Measurements from ENCODE around the gene DGCR2. TPM values are rescaled to one million over a fixed set of nuclear protein-coding genes. Genes with fewer than 3 reads are reported as not detected.
"Not testable (repeated sequence)": the region's sequence is repeated elsewhere in the genome, so short reads cannot be mapped to it uniquely, and the experiment has no call there.

Gene DGCR2
- total RNA-seq, 1 donor from 2014 or later, result 68.0 TPM

GRCh38 chr22:19040391-19040861, 81.8 kb downstream of the DGCR2 start:
- DNase-seq, result no peak

- no peak for DNase-seq
These were observed 82.4 kb downstream of the DGCR2 start for GRCh38 chr22:19039796-19040280.

GRCh38 chr22:19039448-19039780, 82.8 kb downstream of the DGCR2 start:
- DNase-seq, result no peak

GRCh38 chr22:19038728-19039447, 83.3 kb downstream of the DGCR2 start:
- no peak for DNase-seq

- DNase-seq, result no peak
These were observed 84.1 kb downstream of the DGCR2 start for GRCh38 chr22:19038164-19038546.

- no peak for DNase-seq
These were observed 84.7 kb downstream of the DGCR2 start for GRCh38 chr22:19037282-19038163.

- no peak for DNase-seq
These were observed 85.5 kb downstream of the DGCR2 start for GRCh38 chr22:19036523-19037273.

- no peak for DNase-seq
These were observed 86.0 kb downstream of the DGCR2 start for GRCh38 chr22:19036229-19036522.

GRCh38 chr22:19035474-19036228, 86.6 kb downstream of the DGCR2 start:
- DNase-seq, result no peak

GRCh38 chr22:19035126-19035473, 87.1 kb downstream of the DGCR2 start:
- DNase-seq, result not testable (repeated sequence)

GRCh38 chr22:19034724-19035120, 87.5 kb downstream of the DGCR2 start:
- not testable (repeated sequence) for DNase-seq

GRCh38 chr22:19034031-19034723, 88.0 kb downstream of the DGCR2 start:
- DNase-seq, result not testable (repeated sequence)

- DNase-seq, result not testable (repeated sequence)
These were observed 88.7 kb downstream of the DGCR2 start for GRCh38 chr22:19033568-19033905.

- DNase-seq, result not testable (repeated sequence)
These were observed 89.2 kb downstream of the DGCR2 start for GRCh38 chr22:19032898-19033567.

GRCh38 chr22:19032156-19032785, 89.9 kb downstream of the DGCR2 start:
- not testable (repeated sequence) for DNase-seq

- not testable (repeated sequence) for DNase-seq
These were observed 91.3 kb downstream of the DGCR2 start for GRCh38 chr22:19030889-19031252.

GRCh38 chr22:19030226-19030888, 91.9 kb downstream of the DGCR2 start:
- not testable (repeated sequence) for DNase-seq

- DNase-seq, result not testable (repeated sequence)
These were observed 92.8 kb downstream of the DGCR2 start for GRCh38 chr22:19029113-19030103.

- not testable (repeated sequence) for DNase-seq
These were observed 94.2 kb downstream of the DGCR2 start for GRCh38 chr22:19028060-19028455.

Measured in occipital lobe (tissue), 2 donors.